SK-N-MC (cell line): ENCODE results near the gene SLC35F1.

ENCODE experiments used
- EZH2 ChIP-seq: fragments of 200-600 bp; sonication (generic); IDR thresholded peaks from one replicate; pipeline ENCODE4 v1.6.1; 2017; ENCODE audit warnings: antibody characterized with exemption
- FOXP2 ChIP-seq: optimal IDR thresholded peaks from 2 replicates; pipeline ENCODE3; 2011; ENCODE audit warnings: mild to moderate bottlenecking, moderate library complexity; ENCODE audit not compliant: insufficient read depth; ENCODE audit errors: extremely low read length, control extremely low read depth
- POLR2AphosphoS5 ChIP-seq: IDR thresholded peaks from 2 replicates; pipeline ENCODE4 v1.6.1; 2012; ENCODE audit warnings: mild to moderate bottlenecking, low read depth, low read length, borderline replicate concordance

- no peak for TF ChIP-seq EZH2
- TF ChIP-seq POLR2AphosphoS5 = no peak
- TF ChIP-seq FOXP2 = no peak
These were observed 26.4 kb downstream of the SLC35F1 start for GRCh38 chr6:117933471-117933870.
